Measurements from ENCODE around the gene IL19.

DNA sequence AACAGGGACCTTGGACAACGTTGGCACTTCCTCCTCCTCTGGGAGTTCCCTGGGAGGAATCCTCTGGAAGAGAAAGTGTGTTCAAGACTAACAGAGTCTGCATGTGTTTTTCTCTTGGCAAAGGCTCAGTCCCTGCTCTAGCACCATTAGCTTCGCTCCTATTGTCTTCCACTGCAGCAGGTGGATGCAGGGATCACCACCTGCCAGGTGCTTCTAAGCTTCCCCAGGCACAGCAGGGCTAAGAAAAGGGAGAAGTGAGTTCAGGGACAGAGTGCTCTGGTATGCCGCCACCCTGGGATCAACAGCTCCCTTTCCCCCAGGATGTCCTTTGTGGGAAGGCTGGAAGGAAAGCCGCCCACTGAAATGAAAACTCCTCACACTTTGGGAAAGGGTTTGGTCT, 50.9 kb downstream of the IL19 start:
- TF ChIP-seq SRSF1 (IDR thresholded peaks at IDR 0.05; ENCODE audit: low read depth, low read length) (no peak), NFRKB (IDR thresholded peaks at IDR 0.05; ENCODE audit: low read depth) (no peak), JUND (IDR thresholded peaks at IDR 0.05; ENCODE audit: borderline replicate concordance, low read depth, low read length) (no peak), JUND (tag; IDR thresholded peaks at IDR 0.05; ENCODE audit: borderline replicate concordance, low read depth, low read length) (no peak), CREB1 (IDR thresholded peaks at IDR 0.05) (no peak), CREB1 (CRISPR knock-in tag; IDR thresholded peaks at IDR 0.05) (no peak), ZNF140 (CRISPR knock-in tag; IDR thresholded peaks at IDR 0.05) (no peak), CBX5 (IDR thresholded peaks at IDR 0.05; ENCODE audit: borderline replicate concordance, low read depth) (no peak), YBX1 (IDR thresholded peaks at IDR 0.05) (no peak), FOS (IDR thresholded peaks at IDR 0.05; ENCODE audit: extremely low read depth, insufficient read length) (no peak), FOXJ3 (CRISPR knock-in tag; IDR thresholded peaks at IDR 0.05) (no peak), ZNF76 (CRISPR knock-in tag; IDR thresholded peaks at IDR 0.05; ENCODE audit: borderline replicate concordance) (no peak), EZH2 (IDR thresholded peaks at IDR 0.05; ENCODE audit: borderline replicate concordance, low read depth, low read length) (no peak)
- TF ChIP-seq, protein P1, sequence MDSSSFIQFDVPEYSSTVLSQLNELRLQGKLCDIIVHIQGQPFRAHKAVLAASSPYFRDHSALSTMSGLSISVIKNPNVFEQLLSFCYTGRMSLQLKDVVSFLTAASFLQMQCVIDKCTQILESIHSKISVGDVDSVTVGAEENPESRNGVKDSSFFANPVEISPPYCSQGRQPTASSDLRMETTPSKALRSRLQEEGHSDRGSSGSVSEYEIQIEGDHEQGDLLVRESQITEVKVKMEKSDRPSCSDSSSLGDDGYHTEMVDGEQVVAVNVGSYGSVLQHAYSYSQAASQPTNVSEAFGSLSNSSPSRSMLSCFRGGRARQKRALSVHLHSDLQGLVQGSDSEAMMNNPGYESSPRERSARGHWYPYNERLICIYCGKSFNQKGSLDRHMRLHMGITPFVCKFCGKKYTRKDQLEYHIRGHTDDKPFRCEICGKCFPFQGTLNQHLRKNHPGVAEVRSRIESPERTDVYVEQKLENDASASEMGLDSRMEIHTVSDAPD (CRISPR knock-in tag; IDR thresholded peaks at IDR 0.05) = no peak
- TF ChIP-seq, protein P2, sequence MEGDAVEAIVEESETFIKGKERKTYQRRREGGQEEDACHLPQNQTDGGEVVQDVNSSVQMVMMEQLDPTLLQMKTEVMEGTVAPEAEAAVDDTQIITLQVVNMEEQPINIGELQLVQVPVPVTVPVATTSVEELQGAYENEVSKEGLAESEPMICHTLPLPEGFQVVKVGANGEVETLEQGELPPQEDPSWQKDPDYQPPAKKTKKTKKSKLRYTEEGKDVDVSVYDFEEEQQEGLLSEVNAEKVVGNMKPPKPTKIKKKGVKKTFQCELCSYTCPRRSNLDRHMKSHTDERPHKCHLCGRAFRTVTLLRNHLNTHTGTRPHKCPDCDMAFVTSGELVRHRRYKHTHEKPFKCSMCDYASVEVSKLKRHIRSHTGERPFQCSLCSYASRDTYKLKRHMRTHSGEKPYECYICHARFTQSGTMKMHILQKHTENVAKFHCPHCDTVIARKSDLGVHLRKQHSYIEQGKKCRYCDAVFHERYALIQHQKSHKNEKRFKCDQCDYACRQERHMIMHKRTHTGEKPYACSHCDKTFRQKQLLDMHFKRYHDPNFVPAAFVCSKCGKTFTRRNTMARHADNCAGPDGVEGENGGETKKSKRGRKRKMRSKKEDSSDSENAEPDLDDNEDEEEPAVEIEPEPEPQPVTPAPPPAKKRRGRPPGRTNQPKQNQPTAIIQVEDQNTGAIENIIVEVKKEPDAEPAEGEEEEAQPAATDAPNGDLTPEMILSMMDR (IDR thresholded peaks at IDR 0.05 in 2 of 3, conservative IDR thresholded peaks at IDR 0.05 in 1 of 3; ENCODE audit: insufficient read depth in 2 of 3, low read depth in 1 of 3, low read length in 3 of 3) = no peak
- TF ChIP-seq, protein P3, sequence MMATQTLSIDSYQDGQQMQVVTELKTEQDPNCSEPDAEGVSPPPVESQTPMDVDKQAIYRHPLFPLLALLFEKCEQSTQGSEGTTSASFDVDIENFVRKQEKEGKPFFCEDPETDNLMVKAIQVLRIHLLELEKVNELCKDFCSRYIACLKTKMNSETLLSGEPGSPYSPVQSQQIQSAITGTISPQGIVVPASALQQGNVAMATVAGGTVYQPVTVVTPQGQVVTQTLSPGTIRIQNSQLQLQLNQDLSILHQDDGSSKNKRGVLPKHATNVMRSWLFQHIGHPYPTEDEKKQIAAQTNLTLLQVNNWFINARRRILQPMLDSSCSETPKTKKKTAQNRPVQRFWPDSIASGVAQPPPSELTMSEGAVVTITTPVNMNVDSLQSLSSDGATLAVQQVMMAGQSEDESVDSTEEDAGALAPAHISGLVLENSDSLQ (IDR thresholded peaks at IDR 0.05) = no peak

Measured in K562 (cell line).